SK-N-SH treated with all-trans-retinoic acid at 6 μM for 48 hours (cell line): ENCODE results near the gene GPR176.

ENCODE experiments used
- ARNTL ChIP-seq: fragments of 450-650 bp; formaldehyde crosslinking; IDR thresholded peaks from 2 replicates; pipeline ENCODE4 v1.5.0; 2020; ENCODE audit warnings: low read depth, mild to moderate bottlenecking, moderate library complexity, borderline replicate concordance
- BACH2 ChIP-seq: fragments of 250-450 bp; sonication (Bioruptor Pico); IDR thresholded peaks from 2 replicates; pipeline ENCODE4 v1.9.0; 2021; ENCODE audit warnings: mild to moderate bottlenecking, borderline replicate concordance
- ESRRG ChIP-seq: fragments of 250-450 bp; sonication (Bioruptor Pico); IDR thresholded peaks from 2 replicates; pipeline ENCODE4 v1.6.1; 2021; ENCODE audit warnings: mild to moderate bottlenecking
- GLIS3 ChIP-seq: fragments of 250-450 bp; sonication (Bioruptor Pico); IDR thresholded peaks from 2 replicates; pipeline ENCODE4 v1.5.0; 2020; ENCODE audit warnings: mild to moderate bottlenecking, moderate library complexity
- RARB ChIP-seq: fragments of 250-450 bp; sonication (Bioruptor Pico); IDR thresholded peaks from 2 replicates; pipeline ENCODE4 v1.8.0; 2021; ENCODE audit warnings: mild to moderate bottlenecking, moderate library complexity
- SNAI2 ChIP-seq: fragments of 250-450 bp; sonication (Bioruptor Pico); IDR thresholded peaks from 2 replicates; pipeline ENCODE4 v1.5.0; 2020; ENCODE audit warnings: mild to moderate bottlenecking, moderate library complexity
- TCF4 ChIP-seq: fragments of 250-450 bp; sonication (Bioruptor Pico); IDR thresholded peaks from 2 replicates; pipeline ENCODE4 v1.8.0; 2021; ENCODE audit warnings: mild to moderate bottlenecking, moderate library complexity, borderline replicate concordance
- TOX ChIP-seq: fragments of 250-450 bp; sonication (Bioruptor Pico); IDR thresholded peaks from 2 replicates; pipeline ENCODE4 v1.8.0; 2021; ENCODE audit warnings: mild to moderate bottlenecking, moderate library complexity, borderline replicate concordance
- ZFP3 ChIP-seq: fragments of 250-450 bp; sonication (Bioruptor Pico); IDR thresholded peaks from 2 replicates; pipeline ENCODE4 v1.5.0; 2020; ENCODE audit warnings: mild to moderate bottlenecking, moderate library complexity
- ZFP30 ChIP-seq: fragments of 450-650 bp; formaldehyde crosslinking; IDR thresholded peaks from 2 replicates; pipeline ENCODE4 v1.5.0; 2022; ENCODE audit warnings: mild to moderate bottlenecking, moderate library complexity
- TF ChIP-seq, protein P1 (sequence below): fragments of 250-450 bp; sonication (Bioruptor Pico); IDR thresholded peaks from 2 replicates; pipeline ENCODE4 v1.8.0; 2021; ENCODE audit warnings: low read depth, mild to moderate bottlenecking, moderate library complexity, borderline replicate concordance
- TF ChIP-seq, protein P2 (sequence below): fragments of 250-450 bp; sonication (Bioruptor Pico); IDR thresholded peaks from 2 replicates; pipeline ENCODE4 v1.8.0; 2020; ENCODE audit warnings: mild to moderate bottlenecking, moderate library complexity, borderline replicate concordance
- TF ChIP-seq, protein P3 (sequence below): fragments of 250-450 bp; sonication (Bioruptor Pico); IDR thresholded peaks from 2 replicates; pipeline ENCODE4 v1.5.1; 2021; ENCODE audit warnings: mild to moderate bottlenecking, moderate library complexity

DNA sequence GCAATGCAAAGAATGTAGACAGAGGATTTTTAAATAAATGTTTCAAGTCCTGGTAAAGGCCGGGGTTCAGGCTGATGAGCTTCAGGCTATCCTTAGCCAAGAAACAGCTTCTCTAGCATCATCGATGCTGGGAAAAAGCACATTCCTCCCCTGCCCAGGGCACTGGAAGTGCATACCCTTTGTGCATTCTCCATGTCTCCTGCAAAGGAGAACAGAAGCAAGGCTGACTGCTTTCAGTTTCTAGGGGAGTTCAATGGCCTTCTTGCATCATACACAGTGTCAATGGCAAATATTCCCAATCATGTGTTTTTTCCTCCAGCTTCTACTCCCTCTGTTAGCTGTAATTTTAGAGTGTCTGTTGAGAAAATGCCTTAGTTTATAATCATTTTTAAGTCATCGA lies 59.9 kb downstream of the GPR176 start:
- TF ChIP-seq, protein P1, sequence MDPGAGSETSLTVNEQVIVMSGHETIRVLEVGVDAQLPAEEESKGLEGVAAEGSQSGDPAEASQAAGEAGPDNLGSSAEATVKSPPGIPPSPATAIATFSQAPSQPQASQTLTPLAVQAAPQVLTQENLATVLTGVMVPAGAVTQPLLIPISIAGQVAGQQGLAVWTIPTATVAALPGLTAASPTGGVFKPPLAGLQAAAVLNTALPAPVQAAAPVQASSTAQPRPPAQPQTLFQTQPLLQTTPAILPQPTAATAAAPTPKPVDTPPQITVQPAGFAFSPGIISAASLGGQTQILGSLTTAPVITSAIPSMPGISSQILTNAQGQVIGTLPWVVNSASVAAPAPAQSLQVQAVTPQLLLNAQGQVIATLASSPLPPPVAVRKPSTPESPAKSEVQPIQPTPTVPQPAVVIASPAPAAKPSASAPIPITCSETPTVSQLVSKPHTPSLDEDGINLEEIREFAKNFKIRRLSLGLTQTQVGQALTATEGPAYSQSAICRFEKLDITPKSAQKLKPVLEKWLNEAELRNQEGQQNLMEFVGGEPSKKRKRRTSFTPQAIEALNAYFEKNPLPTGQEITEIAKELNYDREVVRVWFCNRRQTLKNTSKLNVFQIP (CRISPR knock-in tag): no peak
- TF ChIP-seq, protein P2, sequence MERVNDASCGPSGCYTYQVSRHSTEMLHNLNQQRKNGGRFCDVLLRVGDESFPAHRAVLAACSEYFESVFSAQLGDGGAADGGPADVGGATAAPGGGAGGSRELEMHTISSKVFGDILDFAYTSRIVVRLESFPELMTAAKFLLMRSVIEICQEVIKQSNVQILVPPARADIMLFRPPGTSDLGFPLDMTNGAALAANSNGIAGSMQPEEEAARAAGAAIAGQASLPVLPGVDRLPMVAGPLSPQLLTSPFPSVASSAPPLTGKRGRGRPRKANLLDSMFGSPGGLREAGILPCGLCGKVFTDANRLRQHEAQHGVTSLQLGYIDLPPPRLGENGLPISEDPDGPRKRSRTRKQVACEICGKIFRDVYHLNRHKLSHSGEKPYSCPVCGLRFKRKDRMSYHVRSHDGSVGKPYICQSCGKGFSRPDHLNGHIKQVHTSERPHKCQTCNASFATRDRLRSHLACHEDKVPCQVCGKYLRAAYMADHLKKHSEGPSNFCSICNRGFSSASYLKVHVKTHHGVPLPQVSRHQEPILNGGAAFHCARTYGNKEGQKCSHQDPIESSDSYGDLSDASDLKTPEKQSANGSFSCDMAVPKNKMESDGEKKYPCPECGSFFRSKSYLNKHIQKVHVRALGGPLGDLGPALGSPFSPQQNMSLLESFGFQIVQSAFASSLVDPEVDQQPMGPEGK (CRISPR knock-in tag): no peak
- no peak for TF ChIP-seq TOX (CRISPR knock-in tag)
- TF ChIP-seq, protein P3, sequence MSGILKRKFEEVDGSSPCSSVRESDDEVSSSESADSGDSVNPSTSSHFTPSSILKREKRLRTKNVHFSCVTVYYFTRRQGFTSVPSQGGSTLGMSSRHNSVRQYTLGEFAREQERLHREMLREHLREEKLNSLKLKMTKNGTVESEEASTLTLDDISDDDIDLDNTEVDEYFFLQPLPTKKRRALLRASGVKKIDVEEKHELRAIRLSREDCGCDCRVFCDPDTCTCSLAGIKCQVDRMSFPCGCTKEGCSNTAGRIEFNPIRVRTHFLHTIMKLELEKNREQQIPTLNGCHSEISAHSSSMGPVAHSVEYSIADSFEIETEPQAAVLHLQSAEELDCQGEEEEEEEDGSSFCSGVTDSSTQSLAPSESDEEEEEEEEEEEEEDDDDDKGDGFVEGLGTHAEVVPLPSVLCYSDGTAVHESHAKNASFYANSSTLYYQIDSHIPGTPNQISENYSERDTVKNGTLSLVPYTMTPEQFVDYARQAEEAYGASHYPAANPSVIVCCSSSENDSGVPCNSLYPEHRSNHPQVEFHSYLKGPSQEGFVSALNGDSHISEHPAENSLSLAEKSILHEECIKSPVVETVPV (CRISPR knock-in tag): no peak
- no peak for TF ChIP-seq BACH2 (CRISPR knock-in tag)
- no peak for TF ChIP-seq ZFP30
- TF ChIP-seq TCF4: no peak
- no peak for TF ChIP-seq GLIS3 (CRISPR knock-in tag)
- no peak for TF ChIP-seq ZFP3 (CRISPR knock-in tag)
- TF ChIP-seq ARNTL (CRISPR knock-in tag): no peak
- TF ChIP-seq ESRRG (CRISPR knock-in tag): no peak
- TF ChIP-seq SNAI2 (CRISPR knock-in tag): no peak
- no peak for TF ChIP-seq RARB (CRISPR knock-in tag)
